NOMO-1 (cell line): ENCODE results near the gene HCST.

ENCODE experiments used
- DNase-seq, 2 experiments: peaks; one replicate each; lab custom pipeline; 2025; ENCODE audit not compliant: unreplicated experiment in 2 of 2; lab: John Stamatoyannopoulos, UW

Gene HCST, protein sequence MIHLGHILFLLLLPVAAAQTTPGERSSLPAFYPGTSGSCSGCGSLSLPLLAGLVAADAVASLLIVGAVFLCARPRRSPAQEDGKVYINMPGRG

DNA sequence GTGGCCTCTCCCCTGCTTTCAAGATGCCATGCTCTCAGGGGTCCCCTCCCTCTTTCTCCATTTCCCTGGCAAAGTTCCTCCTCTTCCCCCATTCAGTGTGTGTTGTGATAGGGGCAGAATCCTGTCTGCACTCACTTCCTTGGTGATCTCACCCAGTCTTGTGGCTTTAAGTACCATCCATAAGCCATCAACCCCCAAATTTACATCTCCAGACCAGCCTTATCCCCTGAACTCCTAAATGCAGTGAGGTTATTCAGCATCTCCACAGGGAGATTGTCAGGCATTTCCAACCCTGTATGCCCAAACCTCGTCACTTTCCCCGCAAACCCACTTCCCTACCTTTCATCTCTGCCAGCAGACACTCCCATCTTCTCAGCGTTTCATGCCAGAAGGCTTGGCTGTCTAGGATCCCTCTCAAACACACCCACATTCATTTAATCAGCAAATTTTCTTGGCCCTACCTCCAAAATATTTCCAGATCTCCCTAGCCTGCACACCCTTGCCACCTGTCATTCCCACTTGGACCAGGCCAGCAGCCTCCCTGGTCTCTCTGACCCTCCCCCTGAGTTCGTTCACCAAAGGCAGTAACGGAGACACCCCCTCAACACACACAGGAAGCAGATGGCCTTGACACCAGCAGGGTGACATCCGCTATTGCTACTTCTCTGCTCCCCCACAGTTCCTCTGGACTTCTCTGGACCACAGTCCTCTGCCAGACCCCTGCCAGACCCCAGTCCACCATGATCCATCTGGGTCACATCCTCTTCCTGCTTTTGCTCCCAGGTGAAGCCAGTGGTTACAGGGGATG, at the start of gene HCST:
HCST (plus strand) TSS at position 676 of the 808 bp plus-strand sequence; CDS start at position 741, 65 bp downstream.
- peak; percentile 5 to 19 for DNase-seq

DNA sequence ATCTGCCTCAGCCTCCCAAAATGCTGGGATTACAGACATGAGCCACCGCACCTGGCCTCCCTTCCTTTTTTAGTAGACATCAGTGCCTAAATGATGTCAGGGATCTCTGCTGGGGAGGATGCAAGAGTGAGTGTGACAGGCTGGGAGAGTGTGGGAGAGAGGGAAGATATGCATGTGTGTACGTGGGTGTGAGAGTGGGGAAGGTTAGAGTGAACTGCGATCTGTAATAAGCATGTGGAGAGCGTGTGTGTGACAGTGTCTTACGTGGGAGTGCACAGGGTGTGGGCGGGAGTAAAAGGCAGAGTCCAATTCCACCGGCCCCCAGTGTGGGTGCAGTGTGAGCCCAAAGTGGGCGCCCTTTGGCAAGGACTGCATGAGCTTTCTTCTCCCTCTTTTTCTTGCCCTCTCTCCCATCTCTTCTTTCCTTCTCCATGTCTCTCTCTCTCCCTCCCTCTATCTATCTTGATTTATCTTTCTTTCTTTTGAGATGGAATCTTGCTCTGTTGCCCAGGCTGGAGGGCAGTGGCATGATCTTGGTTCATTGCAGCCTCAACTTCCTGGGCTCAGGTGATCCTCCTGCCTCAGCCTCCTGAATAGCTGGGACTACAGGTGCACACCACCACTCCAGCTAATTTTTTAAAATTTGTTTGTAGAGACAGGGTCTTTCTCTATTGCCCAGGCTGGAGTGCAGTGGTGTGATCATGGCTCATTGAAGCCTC, 49.1 kb upstream of the HCST start:
- no peak for DNase-seq

DNA sequence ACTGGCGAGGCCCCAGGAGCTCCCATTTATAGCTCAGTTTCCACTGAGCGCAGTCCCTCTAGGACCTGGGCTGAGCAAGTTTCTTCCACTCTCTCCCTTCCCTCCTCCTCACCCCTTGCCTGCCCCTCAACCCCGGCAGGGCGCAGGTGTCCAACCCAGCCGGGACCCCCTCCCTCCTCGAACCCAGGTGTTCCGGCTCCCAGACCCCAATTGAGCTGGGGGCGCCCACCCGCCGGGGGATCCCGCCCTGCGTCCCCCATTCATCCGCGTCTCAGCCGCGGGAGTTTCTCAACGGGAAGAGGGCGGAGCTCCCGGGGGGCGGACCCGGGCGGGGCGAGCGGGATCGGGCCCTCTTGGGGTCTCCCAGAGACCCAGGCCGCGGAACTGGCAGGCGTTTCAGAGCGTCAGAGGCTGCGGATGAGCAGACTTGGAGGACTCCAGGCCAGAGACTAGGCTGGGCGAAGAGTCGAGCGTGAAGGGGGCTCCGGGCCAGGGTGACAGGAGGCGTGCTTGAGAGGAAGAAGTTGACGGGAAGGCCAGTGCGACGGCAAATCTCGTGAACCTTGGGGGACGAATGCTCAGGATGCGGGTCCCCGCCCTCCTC, 45.7 kb upstream of the HCST start, which contains the start of gene KIRREL2:
KIRREL2 (plus strand) TSS at position 366 of the 604 bp plus-strand sequence; CDS start at position 575, 209 bp downstream.
- peak; percentile 52 to 57 for DNase-seq

DNA sequence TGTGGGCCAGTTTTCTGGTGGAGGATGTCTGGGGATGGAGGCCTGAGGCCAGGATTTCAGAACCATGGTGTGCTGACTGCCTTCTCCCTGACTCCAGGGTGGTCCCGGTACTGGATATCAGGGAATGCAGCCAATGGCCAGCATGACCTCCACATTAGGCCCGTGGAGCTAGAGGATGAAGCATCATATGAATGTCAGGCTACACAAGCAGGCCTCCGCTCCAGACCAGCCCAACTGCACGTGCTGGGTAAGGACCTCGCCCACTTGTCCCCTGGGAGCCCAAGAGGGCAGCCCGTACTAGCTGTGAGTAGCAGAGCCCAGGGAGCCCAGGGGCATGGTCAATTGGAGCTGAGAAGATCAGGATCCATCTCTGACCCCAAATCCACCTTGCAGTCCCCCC, 44.0 kb upstream of the HCST start:
- no peak for DNase-seq

DNA sequence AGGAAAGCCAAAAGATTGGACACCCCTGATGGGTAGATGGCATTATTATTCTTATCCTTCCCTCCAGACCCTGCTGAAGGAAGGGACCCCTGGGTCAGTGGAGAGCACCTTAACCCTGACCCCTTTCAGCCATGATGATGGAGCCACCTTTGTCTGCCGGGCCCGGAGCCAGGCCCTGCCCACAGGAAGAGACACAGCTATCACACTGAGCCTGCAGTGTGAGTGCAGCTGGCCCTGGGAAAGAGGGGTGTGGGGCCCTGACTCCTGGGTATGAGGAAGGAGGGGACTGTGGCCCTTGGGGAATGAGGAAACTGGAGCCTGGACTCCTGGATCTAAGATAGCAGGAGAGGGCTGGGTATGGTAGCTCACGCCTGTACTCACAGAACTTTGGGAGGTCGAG, 42.9 kb upstream of the HCST start:
- no peak for DNase-seq

DNA sequence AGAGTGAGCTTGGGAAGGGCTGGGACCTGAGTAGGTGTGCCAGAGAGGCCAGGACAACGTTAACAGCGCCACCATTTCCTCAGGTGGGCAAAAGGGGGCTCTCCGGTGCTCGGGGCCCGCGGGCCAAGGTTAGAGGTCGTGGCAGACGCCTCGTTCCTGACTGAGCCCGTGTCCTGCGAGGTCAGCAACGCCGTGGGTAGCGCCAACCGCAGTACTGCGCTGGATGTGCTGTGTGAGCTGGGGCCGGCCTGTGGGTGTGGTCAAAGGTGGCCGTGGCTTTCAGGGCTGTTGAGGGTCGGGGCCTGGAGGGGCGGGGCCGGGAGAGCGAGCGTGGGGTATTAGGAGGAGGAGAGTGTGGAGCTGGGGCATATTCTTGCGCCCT, 41.9 kb upstream of the HCST start:
- no peak for DNase-seq

DNA sequence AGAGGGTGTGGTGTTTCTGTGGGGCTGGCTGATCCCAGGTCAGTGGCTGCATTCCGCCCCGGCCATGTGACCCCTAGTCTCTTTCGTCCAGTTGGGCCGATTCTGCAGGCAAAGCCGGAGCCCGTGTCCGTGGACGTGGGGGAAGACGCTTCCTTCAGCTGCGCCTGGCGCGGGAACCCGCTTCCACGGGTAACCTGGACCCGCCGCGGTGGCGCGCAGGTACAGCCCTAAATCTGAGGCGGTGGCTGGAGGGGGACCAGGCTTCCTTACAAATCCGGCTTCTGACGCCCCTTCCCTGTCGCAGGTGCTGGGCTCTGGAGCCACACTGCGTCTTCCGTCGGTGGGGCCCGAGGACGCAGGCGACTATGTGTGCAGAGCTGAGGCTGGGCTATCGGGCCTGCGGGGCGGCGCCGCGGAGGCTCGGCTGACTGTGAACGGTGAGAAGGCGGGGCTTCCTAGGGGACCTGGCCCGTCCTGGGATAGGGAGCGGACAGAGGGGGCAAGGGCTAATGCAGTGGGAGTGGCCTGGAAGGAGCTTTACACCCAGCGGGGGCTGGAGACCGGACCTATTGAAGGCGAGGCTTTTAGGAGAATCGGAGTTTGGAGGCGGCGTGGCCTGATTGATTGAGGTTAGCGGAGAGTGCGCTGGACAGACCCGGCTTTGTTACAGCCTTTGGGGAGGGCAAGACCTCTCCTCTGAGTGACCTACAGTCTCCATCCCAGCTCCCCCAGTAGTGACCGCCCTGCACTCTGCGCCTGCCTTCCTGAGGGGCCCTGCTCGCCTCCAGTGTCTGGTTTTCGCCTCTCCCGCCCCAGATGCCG, 41.3 kb upstream of the HCST start:
- no peak for DNase-seq

DNA sequence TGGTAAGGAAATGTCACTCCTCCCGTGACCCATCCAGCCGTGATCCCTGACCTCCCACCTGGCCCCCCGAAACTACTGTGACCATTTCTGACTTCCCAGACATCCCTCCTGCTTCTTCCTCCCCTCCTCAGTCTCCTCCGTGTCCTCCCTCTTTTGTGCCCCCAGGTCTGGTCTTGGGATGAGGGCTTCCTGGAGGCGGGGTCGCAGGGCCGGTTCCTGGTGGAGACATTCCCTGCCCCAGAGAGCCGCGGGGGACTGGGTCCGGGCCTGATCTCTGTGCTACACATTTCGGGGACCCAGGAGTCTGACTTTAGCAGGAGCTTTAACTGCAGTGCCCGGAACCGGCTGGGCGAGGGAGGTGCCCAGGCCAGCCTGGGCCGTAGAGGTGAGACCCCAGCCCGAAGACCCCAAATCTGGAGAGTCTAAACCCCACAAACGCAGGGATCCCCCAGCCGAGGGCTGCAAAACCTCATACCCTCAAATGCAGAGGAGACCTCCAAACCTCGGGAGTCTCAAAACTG, 40.6 kb upstream of the HCST start:
- no peak for DNase-seq

DNA sequence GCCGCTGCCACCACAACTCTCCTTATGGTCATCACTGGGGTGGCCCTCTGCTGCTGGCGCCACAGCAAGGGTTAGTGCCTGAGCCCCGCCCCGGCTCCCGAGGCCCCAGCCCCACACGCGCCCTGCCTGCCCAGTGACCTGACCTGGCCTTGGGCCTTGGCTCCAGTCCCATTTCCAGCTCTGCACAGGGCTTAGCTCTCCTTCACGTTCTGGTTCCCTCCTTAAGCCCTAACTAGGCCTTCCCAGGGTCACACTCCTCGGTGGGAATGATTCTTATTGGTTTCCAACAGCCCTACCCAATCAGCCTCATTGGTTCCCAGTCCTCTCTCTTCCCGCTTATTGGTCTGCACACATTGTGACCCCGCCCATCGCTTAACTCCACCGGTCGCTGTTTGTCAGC, 39.8 kb upstream of the HCST start:
- no peak for DNase-seq

DNA sequence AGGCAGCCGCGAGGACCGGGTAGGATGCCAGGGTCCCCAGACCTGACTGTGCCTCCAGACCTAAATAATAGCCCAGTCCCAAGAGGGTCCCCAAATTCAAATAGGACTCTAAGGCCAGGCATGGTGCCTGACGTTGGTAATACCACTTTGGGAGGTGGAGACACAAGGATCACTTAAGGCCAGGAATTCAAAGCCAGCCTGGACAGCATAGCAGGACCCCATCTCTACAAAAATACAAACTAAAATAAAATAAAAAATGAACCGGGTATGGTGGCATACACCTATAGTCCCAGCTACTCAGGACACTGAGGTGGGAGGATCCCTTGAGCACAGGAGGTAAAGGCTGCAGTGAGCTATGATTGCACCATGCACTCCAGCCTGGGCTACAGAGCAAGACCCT, 39.3 kb upstream of the HCST start:
- DNase-seq, result no peak

DNA sequence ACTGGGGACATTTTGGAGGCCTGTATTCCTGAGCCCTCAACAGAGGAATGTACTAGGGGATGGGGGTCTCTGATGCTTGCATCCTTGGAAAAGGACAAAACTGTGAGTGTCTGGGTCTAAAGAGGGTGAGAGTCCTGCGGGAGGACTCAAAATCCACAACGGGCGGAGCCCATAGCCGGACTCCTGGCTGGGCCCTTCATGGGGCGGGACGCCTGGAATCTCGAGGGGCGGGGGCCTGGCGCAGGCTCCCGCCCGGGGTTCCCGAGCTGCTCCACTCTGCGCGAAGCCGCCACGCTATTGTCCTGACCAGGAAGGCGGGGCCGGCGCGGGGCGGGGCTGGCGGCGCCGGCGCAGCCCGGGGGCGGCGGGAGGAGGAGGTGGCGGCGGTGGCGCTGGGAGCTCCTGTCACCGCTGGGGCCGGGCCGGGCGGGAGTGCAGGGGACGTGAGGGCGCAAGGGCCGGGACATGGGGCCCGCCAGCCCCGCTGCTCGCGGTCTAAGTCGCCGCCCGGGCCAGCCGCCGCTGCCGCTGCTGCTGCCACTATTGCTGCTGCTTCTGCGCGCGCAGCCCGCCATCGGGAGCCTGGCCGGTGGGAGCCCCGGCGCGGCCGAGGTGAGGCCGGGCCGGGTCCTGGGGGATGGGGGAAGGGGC, 34.0 kb upstream of the HCST start, which contains the start of gene APLP1:
APLP1 (plus strand) TSS at position 403 of the 651 bp plus-strand sequence; CDS start at position 466, 63 bp downstream.
- DNase-seq, result peak in 1 of 2 experiments; percentile 33

DNA sequence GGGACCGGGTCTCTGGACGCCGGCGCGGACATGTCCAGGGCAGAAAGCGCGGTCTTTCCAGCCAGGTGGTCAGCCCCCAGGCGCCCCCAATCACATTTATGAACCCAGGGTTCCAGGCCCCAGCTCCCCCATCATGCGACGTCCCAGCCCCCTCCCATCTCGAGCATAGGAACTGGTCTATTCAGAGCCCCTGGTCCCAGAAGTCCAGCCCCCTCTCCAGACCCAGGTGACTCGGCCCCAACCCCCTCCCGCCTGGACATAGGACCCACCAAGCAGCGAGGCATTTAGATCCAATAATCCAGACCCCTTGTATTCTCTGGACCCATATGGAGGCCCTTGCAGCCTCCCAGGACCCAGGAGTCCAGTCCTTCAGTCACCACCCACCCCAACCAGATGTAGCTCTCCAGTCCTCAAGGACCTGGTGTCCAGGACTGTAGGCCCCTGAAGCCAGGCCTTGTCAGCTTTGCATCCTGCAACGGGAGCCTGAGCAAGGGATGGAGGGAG, 33.5 kb upstream of the HCST start:
- no peak for DNase-seq

DNA sequence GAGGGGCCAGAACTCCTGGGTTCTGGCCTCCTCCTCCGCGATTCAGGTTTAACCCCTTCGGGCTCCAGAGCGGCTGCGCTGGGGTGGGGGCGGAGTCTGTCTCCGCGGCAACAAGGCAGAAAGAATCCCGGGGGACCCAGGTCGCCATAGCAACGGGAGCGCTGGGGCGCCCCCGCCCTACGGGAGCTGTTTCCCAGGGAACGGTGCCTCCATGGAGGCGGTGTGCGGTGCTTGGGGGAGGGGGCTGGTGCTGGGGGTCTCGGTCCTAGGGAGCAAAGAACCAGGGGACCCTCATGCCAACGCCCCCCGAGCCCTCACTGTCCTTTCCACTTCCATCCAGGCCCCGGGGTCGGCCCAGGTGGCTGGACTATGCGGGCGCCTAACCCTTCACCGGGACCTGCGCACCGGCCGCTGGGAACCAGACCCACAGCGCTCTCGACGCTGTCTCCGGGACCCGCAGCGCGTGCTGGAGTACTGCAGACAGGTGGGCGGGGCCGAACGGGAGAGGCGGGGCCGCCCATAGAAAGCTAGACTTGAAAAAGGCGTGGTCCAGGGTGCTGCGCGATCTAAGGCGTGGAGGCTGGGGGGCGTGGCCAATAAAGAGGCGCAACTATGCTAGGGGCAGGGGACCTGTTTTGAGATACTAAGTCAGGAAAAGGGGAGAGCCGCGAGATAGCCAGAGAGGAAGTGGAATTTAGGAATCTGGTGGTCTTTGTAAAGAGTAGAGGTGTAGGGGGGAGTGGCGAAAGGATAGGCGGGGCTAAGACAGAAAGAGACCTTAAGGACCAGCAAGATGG, 32.8 kb upstream of the HCST start:
- peak; percentile 81 to 87 for DNase-seq

DNA sequence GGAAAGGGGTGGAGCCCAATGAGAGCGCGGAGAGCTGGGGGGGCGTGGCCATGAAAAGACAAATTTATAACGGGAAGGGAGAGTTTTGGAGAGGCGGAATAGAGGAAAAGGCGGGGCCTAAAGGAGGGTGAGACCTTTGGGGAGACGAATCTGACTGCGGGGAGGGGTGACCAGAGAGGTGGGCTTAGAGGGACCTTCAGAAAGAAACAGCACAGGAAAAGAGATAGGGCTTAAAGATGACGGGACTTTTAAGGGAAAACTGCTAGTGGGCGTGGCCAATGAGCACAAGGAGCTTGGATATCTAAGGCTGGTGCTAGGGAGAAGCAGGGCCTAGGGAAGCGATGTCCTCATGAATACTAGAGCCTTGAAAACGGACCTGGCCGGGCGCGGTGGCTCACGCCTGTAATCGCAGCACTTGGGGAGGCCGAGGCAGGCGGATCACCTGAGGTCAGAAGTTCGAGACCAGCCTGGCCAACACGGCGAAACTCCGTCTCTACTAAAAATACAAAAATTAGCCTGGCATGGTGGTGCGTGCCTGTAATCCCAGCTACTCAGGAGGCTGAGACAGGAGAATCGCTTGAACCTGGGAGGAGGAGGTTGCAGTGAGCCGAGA, 32.1 kb upstream of the HCST start:
- peak in 1 of 2 experiments; percentile 46 for DNase-seq

DNA sequence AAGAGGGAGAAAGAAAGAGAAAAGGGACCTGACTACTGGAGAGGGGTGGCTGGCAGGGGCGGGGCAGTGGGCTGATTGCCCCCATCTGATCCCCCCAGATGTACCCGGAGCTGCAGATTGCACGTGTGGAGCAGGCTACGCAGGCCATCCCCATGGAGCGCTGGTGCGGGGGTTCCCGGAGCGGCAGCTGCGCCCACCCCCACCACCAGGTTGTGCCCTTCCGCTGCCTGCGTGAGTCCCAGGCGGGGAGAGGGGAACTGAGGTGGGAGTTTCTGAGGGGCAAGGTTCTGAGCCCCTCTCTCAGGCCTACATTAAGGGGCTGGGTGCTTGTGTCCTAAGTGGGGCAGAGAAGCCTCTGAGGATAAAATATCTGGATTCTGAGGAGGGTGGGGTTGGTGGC, 31.5 kb upstream of the HCST start:
- DNase-seq, result no peak

DNA sequence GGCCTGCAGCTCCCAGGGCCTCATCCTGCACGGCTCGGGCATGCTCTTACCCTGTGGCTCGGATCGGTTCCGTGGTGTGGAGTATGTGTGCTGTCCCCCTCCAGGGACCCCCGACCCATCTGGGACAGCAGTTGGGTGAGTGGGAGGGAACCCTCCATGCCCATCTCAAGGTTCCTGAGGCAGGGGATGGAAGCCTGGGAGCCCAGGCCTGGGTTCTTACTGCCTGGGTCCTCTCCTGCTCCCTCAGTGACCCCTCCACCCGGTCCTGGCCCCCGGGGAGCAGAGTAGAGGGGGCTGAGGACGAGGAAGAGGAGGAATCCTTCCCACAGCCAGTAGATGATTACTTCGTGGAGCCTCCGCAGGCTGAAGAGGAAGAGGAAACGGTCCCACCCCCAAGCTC, 30.7 kb upstream of the HCST start:
- DNase-seq, result no peak

DNA sequence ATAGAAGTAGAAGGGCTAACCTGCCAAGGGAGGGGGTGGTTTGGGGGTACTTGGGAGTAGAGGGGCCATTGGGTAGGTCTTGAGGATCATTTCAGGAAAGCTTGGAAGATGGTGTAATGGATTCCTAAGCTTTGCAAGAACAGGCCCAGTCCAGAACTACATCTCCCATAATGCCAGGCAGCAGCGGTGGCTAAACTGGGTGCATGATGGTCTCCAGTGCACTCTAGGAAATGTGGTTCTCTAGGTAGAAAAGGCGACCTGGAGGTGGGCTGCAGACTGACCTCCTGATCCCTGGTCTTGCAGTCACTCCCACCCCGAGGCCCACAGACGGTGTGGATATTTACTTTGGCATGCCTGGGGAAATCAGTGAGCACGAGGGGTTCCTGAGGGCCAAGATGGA, 30.1 kb upstream of the HCST start:
- no peak for DNase-seq

DNA sequence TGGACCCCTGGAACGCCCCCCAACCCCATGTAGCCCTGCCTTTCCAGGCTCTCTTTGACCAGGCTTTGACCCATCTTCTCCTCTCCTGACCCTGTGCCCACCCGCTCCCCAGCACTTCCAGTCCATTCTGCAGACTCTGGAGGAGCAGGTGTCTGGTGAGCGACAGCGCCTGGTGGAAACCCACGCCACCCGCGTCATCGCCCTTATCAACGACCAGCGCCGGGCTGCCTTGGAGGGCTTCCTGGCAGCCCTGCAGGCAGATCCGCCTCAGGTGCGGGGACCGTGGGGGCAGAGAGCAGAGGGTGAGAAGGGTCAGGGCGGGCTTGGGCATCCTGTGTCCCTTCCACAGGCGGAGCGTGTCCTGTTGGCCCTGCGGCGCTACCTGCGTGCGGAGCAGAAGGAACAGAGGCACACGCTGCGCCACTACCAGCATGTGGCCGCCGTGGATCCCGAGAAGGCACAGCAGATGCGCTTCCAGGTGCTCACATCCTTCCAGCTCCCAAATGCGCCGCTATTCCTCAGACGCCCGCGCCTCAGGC, 27.9 kb upstream of the HCST start:
- DNase-seq, result no peak
